ENCODE results near the gene SMO.

Gene SMO

GRCh38 chr7:129159539-129159938 lies 28.9 kb upstream of the SMO start:
- H3K4me3 ChIP-seq (ENCODE audit: low read depth in 1 of 2, low read length in 1 of 2): no peak overlapping the region
- no peaks in the 10 kb centered on the region for H3K9me3 ChIP-seq
- H3K36me3 ChIP-seq: no peaks in the 10 kb centered on the region
- H3K4me1 ChIP-seq (ENCODE audit: control insufficient read depth in 1 of 2, insufficient read depth in 1 of 2, low read depth in 1 of 2, low read length in 1 of 2): no peaks in the 10 kb centered on the region
- H3K27me3 ChIP-seq: no peaks in the 10 kb centered on the region
- no peak overlapping the region for H3K27ac ChIP-seq
- no peak for TF ChIP-seq CTCF (IDR thresholded peaks at IDR 0.05)

GRCh38 chr7:129160161-129160905 lies 28.1 kb upstream of the SMO start:
- Histone ChIP-seq H3K4me1 (ENCODE audit: control insufficient read depth in 1 of 2, insufficient read depth in 1 of 2, low read depth in 1 of 2, low read length in 1 of 2) (no peaks in the 10 kb centered on the region), H3K27me3 (no peaks in the 10 kb centered on the region), H3K9me3 (no peaks in the 10 kb centered on the region), H3K27ac (no peak overlapping the region), H3K4me3 (ENCODE audit: low read depth in 1 of 2, low read length in 1 of 2) (no peak overlapping the region), H3K36me3 (no peaks in the 10 kb centered on the region)
- no peak for TF ChIP-seq CTCF (IDR thresholded peaks at IDR 0.05)

GRCh38 chr7:129161524-129162225 lies 26.8 kb upstream of the SMO start:
- Histone ChIP-seq H3K36me3 (no peaks in the 10 kb centered on the region), H3K27me3 (no peaks in the 10 kb centered on the region), H3K27ac (no peak overlapping the region), H3K4me1 (ENCODE audit: control insufficient read depth in 1 of 2, insufficient read depth in 1 of 2, low read depth in 1 of 2, low read length in 1 of 2) (no peaks in the 10 kb centered on the region), H3K9me3 (no peaks in the 10 kb centered on the region), H3K4me3 (ENCODE audit: low read depth in 1 of 2, low read length in 1 of 2) (no peak overlapping the region)
- TF ChIP-seq CTCF (IDR thresholded peaks at IDR 0.05): no peak

DNA sequence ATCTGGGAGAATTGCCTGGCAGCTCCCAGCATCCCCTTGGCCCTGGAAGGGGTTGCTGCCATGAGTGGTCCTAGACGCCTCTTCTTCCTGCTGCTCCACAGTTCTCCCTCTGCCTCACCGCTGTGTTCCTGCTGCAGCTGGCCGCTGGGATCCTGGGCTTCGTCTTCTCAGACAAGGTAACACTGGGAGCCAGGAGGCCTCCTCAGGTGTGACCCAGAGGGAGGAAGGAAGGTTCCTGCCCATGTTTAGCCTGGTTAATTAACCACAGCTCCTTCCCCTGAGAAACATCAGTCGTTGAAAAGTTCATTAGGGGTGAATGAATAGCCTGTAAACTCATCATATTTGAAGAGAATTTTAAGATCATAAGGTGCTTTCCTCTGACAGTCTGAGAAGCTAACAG lies 25.7 kb upstream of the SMO start:
- H3K4me3 ChIP-seq (ENCODE audit: low read depth in 1 of 2, low read length in 1 of 2): no peak overlapping the region
- no peak overlapping the region for H3K27ac ChIP-seq
- TF ChIP-seq CTCF (IDR thresholded peaks at IDR 0.05): no peak
- H3K4me1 ChIP-seq (ENCODE audit: control insufficient read depth in 1 of 2, insufficient read depth in 1 of 2, low read depth in 1 of 2, low read length in 1 of 2): no peaks in the 10 kb centered on the region
- no peaks in the 10 kb centered on the region for H3K9me3 ChIP-seq
- H3K27me3 ChIP-seq: peaks cover 7% of the 10 kb centered on the region
- no peaks in the 10 kb centered on the region for H3K36me3 ChIP-seq

- peak; percentile 55 for TF ChIP-seq CTCF (IDR thresholded peaks at IDR 0.05)
Observed at GRCh38 chr7:129163875-129164544, 24.4 kb upstream of the SMO start.

More at GRCh38 chr7:129163875-129164544, 24.4 kb upstream of the SMO start:
- no peak overlapping the region for H3K27ac ChIP-seq
- peaks cover 0 to 3% of the 10 kb centered on the region in 2 experiments for H3K4me1 ChIP-seq (ENCODE audit: control insufficient read depth in 1 of 2, insufficient read depth in 1 of 2, low read depth in 1 of 2, low read length in 1 of 2)
- H3K36me3 ChIP-seq: no peaks in the 10 kb centered on the region
- H3K27me3 ChIP-seq: peaks cover 20% of the 10 kb centered on the region
- H3K9me3 ChIP-seq: no peaks in the 10 kb centered on the region
- H3K4me3 ChIP-seq (ENCODE audit: low read depth in 1 of 2, low read length in 1 of 2): no peak overlapping the region
